ENCODE data around the gene SHC4.

GRCh38 chr15:48832648-48833047 lies 131.1 kb downstream of the SHC4 start:
- TF ChIP-seq CTCF (IDR thresholded peaks at IDR 0.05) (no peak), NFYB (CRISPR knock-in tag; conservative IDR thresholded peaks at IDR 0.05; ENCODE audit: low read depth) (no peak), NR2C2 (CRISPR knock-in tag; IDR thresholded peaks at IDR 0.05) (no peak), CBFB (CRISPR knock-in tag; IDR thresholded peaks at IDR 0.05; ENCODE audit: low read depth) (no peak), NFE2L1 (CRISPR knock-in tag; IDR thresholded peaks at IDR 0.05) (no peak), HMGXB4 (CRISPR knock-in tag; IDR thresholded peaks at IDR 0.05) (no peak), CREB1 (CRISPR knock-in tag; IDR thresholded peaks at IDR 0.05) (no peak), EMX1 (CRISPR knock-in tag; IDR thresholded peaks at IDR 0.05) (no peak), ATF2 (CRISPR knock-in tag; IDR thresholded peaks at IDR 0.05; ENCODE audit: borderline replicate concordance, low read depth) (no peak)
- TF ChIP-seq, protein P1, sequence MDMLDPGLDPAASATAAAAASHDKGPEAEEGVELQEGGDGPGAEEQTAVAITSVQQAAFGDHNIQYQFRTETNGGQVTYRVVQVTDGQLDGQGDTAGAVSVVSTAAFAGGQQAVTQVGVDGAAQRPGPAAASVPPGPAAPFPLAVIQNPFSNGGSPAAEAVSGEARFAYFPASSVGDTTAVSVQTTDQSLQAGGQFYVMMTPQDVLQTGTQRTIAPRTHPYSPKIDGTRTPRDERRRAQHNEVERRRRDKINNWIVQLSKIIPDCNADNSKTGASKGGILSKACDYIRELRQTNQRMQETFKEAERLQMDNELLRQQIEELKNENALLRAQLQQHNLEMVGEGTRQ (CRISPR knock-in tag; IDR thresholded peaks at IDR 0.05), result no peak
- TF ChIP-seq, protein P2, sequence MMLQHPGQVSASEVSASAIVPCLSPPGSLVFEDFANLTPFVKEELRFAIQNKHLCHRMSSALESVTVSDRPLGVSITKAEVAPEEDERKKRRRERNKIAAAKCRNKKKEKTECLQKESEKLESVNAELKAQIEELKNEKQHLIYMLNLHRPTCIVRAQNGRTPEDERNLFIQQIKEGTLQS (CRISPR knock-in tag; conservative IDR thresholded peaks at IDR 0.05), result no peak
- TF ChIP-seq, protein P3, sequence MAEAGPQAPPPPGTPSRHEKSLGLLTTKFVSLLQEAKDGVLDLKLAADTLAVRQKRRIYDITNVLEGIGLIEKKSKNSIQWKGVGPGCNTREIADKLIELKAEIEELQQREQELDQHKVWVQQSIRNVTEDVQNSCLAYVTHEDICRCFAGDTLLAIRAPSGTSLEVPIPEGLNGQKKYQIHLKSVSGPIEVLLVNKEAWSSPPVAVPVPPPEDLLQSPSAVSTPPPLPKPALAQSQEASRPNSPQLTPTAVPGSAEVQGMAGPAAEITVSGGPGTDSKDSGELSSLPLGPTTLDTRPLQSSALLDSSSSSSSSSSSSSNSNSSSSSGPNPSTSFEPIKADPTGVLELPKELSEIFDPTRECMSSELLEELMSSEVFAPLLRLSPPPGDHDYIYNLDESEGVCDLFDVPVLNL (CRISPR knock-in tag; IDR thresholded peaks at IDR 0.05; ENCODE audit: borderline replicate concordance, low read depth), result no peak
